DMS53 treated with DMSO at 0.1 percent for 48 hours (cell line): Measurements from ENCODE around the gene PAX5.

ENCODE experiments used
- DNase-seq: peaks from one replicate; lab custom pipeline; 2025; ENCODE audit not compliant: unreplicated experiment; lab: John Stamatoyannopoulos, UW

Gene PAX5

GRCh38 chr9:37025071-37025822 is 8.8 kb downstream of the PAX5 start:
- no peak for DNase-seq

GRCh38 chr9:37017546-37017945 is 16.5 kb downstream of the PAX5 start:
- DNase-seq, result no peak

GRCh38 chr9:37011530-37011929 is 22.5 kb downstream of the PAX5 start:
- no peak for DNase-seq

GRCh38 chr9:37010976-37011375 is 23.1 kb downstream of the PAX5 start:
- DNase-seq, result no peak

- no peak for DNase-seq
Observed at GRCh38 chr9:37010180-37010579, 23.9 kb downstream of the PAX5 start.

- DNase-seq, result no peak
Observed at GRCh38 chr9:37007295-37007694, 26.8 kb downstream of the PAX5 start.

GRCh38 chr9:37005517-37006140 is 28.4 kb downstream of the PAX5 start:
- no peak for DNase-seq

- DNase-seq, result no peak
Observed at GRCh38 chr9:37004424-37004935, 29.6 kb downstream of the PAX5 start.

GRCh38 chr9:37002413-37003217 is 31.5 kb downstream of the PAX5 start:
- no peak for DNase-seq

GRCh38 chr9:37002036-37002412 is 32.0 kb downstream of the PAX5 start:
- no peak for DNase-seq

GRCh38 chr9:37001459-37001858 is 32.6 kb downstream of the PAX5 start:
- no peak for DNase-seq

GRCh38 chr9:36999728-37000333 is 34.2 kb downstream of the PAX5 start:
- no peak for DNase-seq

- DNase-seq, result no peak
Observed at GRCh38 chr9:36997414-36997813, 36.7 kb downstream of the PAX5 start.

GRCh38 chr9:36996706-36997086 is 37.4 kb downstream of the PAX5 start:
- DNase-seq, result no peak

- peak; percentile 24 for DNase-seq
Observed at GRCh38 chr9:36995927-36996705, 38.0 kb downstream of the PAX5 start.

- no peak for DNase-seq
Observed at GRCh38 chr9:36993933-36994764, 39.9 kb downstream of the PAX5 start.

GRCh38 chr9:36992501-36993316 is 41.4 kb downstream of the PAX5 start:
- no peak for DNase-seq

- peak; percentile 3 for DNase-seq
Observed at GRCh38 chr9:36991516-36992134, 42.4 kb downstream of the PAX5 start.
